Colonic mucosa (tissue), 4 donors: Measurements from ENCODE around the gene GAS7. TPM values are rescaled to one million over a fixed set of nuclear protein-coding genes. Genes with fewer than 3 reads are reported as not detected.

Experiments
- DNase-seq: peaks from one replicate; pipeline ENCODE4 v3.0.0-alpha.2; 2020
- H3K27ac ChIP-seq: fragments of 200-600 bp; one replicate; pipeline ENCODE4 v1.8.0; 2021
- H3K27me3 ChIP-seq: fragments of 200-600 bp; one replicate; pipeline ENCODE4 v1.8.0; 2021
- H3K36me3 ChIP-seq: fragments of 200-600 bp; one replicate; pipeline ENCODE4 v1.8.0; 2021
- H3K4me1 ChIP-seq: fragments of 200-600 bp; one replicate; pipeline ENCODE4 v1.8.0; 2021; ENCODE audit warnings: mild to moderate bottlenecking
- H3K4me3 ChIP-seq: fragments of 200-600 bp; one replicate; pipeline ENCODE4 v1.8.0; 2021
- H3K9ac ChIP-seq, 2 donors: one replicate each; pipeline ENCODE4 v1.7.0; 2013; ENCODE audit warnings: control low read depth in 2 of 2, low read depth in 2 of 2, low read length in 2 of 2
- H3K9me3 ChIP-seq: fragments of 200-600 bp; one replicate; pipeline ENCODE4 v1.8.0; 2021
- CTCF ChIP-seq: fragments of 200-600 bp; IDR thresholded peaks from one replicate; pipeline ENCODE4 v1.8.0; 2022; ENCODE audit warnings: antibody characterized with exemption, mild to moderate bottlenecking
- intact Hi-C: fragments of 100-400 bp; cut with DNase I; formaldehyde crosslinking; loops from one replicate; pipeline ENCODE4 v1.14.1; 2022
- total RNA-seq, 2 donors: library from RNA; stranded (reverse); fragmentation: NEBNext Ultra II Directional in 1 of 2; extraction: Animal tissue kit (Norgen Biotek cat#: 25700) in 1 of 2; gene quantifications; one replicate each; pipeline ENCODE4 v1.2.1, GENCODE V29; 2021
- donor health status: healthy.
- donor health status: DM: no; HTN: no; CAD: no.
- donor health status: DM: no; HTN: no; CAD: no.

Gene GAS7
- total RNA-seq, 2 donors from 2014 or later: 4.7 to 17.0 TPM

- H3K36me3 ChIP-seq: no peaks in the 10 kb centered on the region
- H3K4me3 ChIP-seq: no peak overlapping the region
- DNase-seq: no peak
- no peak overlapping the region for H3K9ac ChIP-seq
- H3K9me3 ChIP-seq: no peaks in the 10 kb centered on the region
- no peak for TF ChIP-seq CTCF
- no peaks in the 10 kb centered on the region for H3K27me3 ChIP-seq
- intact Hi-C loops: no loop called here
- H3K27ac ChIP-seq: no peak overlapping the region
- H3K4me1 ChIP-seq: no peaks in the 10 kb centered on the region
Observed at GRCh38 chr17:9935408-9935807, 263.0 kb downstream of the GAS7 start.

GRCh38 chr17:9934331-9934730 is 264.1 kb downstream of the GAS7 start:
- no peak for DNase-seq
- intact Hi-C loops: no loop called here
- Histone ChIP-seq H3K9ac (no peak overlapping the region), H3K27me3 (no peaks in the 10 kb centered on the region), H3K4me1 (no peaks in the 10 kb centered on the region), H3K9me3 (no peaks in the 10 kb centered on the region), H3K4me3 (no peak overlapping the region), H3K27ac (no peak overlapping the region), H3K36me3 (no peaks in the 10 kb centered on the region)
- TF ChIP-seq CTCF: no peak

GRCh38 chr17:9932491-9932890 is 265.9 kb downstream of the GAS7 start:
- H3K4me3 ChIP-seq: no peak overlapping the region
- H3K27me3 ChIP-seq: no peaks in the 10 kb centered on the region
- no peak overlapping the region for H3K9ac ChIP-seq
- TF ChIP-seq CTCF: no peak
- H3K9me3 ChIP-seq: no peaks in the 10 kb centered on the region
- no peaks in the 10 kb centered on the region for H3K36me3 ChIP-seq
- H3K27ac ChIP-seq: no peak overlapping the region
- H3K4me1 ChIP-seq: no peaks in the 10 kb centered on the region
- no peak for DNase-seq
- intact Hi-C loops: no loop called here

GRCh38 chr17:9931144-9931741 is 267.2 kb downstream of the GAS7 start:
- Histone ChIP-seq H3K27me3 (no peaks in the 10 kb centered on the region), H3K27ac (no peak overlapping the region), H3K4me1 (no peaks in the 10 kb centered on the region), H3K9ac (no peak overlapping the region), H3K4me3 (no peak overlapping the region), H3K9me3 (no peaks in the 10 kb centered on the region), H3K36me3 (no peaks in the 10 kb centered on the region)
- intact Hi-C loops: no loop called here
- no peak for DNase-seq
- no peak for TF ChIP-seq CTCF

GRCh38 chr17:9929871-9930270 is 268.5 kb downstream of the GAS7 start:
- no peak for TF ChIP-seq CTCF
- H3K27ac ChIP-seq: no peak overlapping the region
- no peak overlapping the region for H3K4me3 ChIP-seq
- intact Hi-C loops: loop anchor here (5.0 to 10.0 kb wide), 3 partner anchors 55 to 685 kb away; no protein-coding TSS in a partner anchor
- H3K9ac ChIP-seq: no peak overlapping the region
- H3K27me3 ChIP-seq: no peaks in the 10 kb centered on the region
- H3K36me3 ChIP-seq: no peaks in the 10 kb centered on the region
- H3K4me1 ChIP-seq: no peaks in the 10 kb centered on the region
- no peak for DNase-seq
- H3K9me3 ChIP-seq: no peaks in the 10 kb centered on the region
